DMS53 (cell line): ENCODE results near the gene CLSTN3.
"Not testable (repeated sequence)": the region's sequence is repeated elsewhere in the genome, so short reads cannot be mapped to it uniquely, and the experiment has no call there.

ENCODE experiments used
- DNase-seq: peaks from one replicate; lab custom pipeline; 2025; lab: John Stamatoyannopoulos, UW

The CLSTN3 gene

GRCh38 chr12:7103837-7104584, 26.2 kb upstream of the CLSTN3 start:
- DNase-seq, result no peak

GRCh38 chr12:7106082-7106481, 24.1 kb upstream of the CLSTN3 start:
- DNase-seq, result no peak

- DNase-seq, result not testable (repeated sequence)
Observed at GRCh38 chr12:7107181-7107580, 23.0 kb upstream of the CLSTN3 start.

- DNase-seq, result peak; percentile 67
Observed at GRCh38 chr12:7107636-7108002, 22.6 kb upstream of the CLSTN3 start.

GRCh38 chr12:7108003-7108795, 22.0 kb upstream of the CLSTN3 start:
- DNase-seq, result peak; percentile 95

GRCh38 chr12:7108796-7109571, 21.2 kb upstream of the CLSTN3 start, which contains the start of gene C1RL:
Gene C1RL (minus strand): TSS chr12:7109214. CDS start chr12:7109180, 34 bp downstream.
- peak; percentile 96 for DNase-seq

GRCh38 chr12:7109572-7109920, 20.6 kb upstream of the CLSTN3 start:
- DNase-seq, result no peak

- DNase-seq, result no peak
Observed at GRCh38 chr12:7110661-7111060, 19.5 kb upstream of the CLSTN3 start.

GRCh38 chr12:7112041-7112440, 18.1 kb upstream of the CLSTN3 start:
- no peak for DNase-seq

- peak; percentile 65 for DNase-seq
Observed at GRCh38 chr12:7113389-7113871, 16.7 kb upstream of the CLSTN3 start.

GRCh38 chr12:7114008-7114407, 16.2 kb upstream of the CLSTN3 start:
- DNase-seq, result no peak

GRCh38 chr12:7114851-7115250, 15.3 kb upstream of the CLSTN3 start:
- no peak for DNase-seq

GRCh38 chr12:7116196-7116595, 14.0 kb upstream of the CLSTN3 start:
- DNase-seq, result no peak

GRCh38 chr12:7116916-7117315, 13.3 kb upstream of the CLSTN3 start:
- no peak for DNase-seq

GRCh38 chr12:7117670-7118069, 12.5 kb upstream of the CLSTN3 start:
- no peak for DNase-seq

- no peak for DNase-seq
Observed at GRCh38 chr12:7118881-7119280, 11.3 kb upstream of the CLSTN3 start.

- DNase-seq, result no peak
Observed at GRCh38 chr12:7120166-7120565, 10.0 kb upstream of the CLSTN3 start.

GRCh38 chr12:7121324-7121723, 8.8 kb upstream of the CLSTN3 start:
- peak; percentile 33 for DNase-seq

GRCh38 chr12:7122811-7123769, 7.1 kb upstream of the CLSTN3 start:
- no peak for DNase-seq

- no peak for DNase-seq
Observed at GRCh38 chr12:7123806-7124522, 6.2 kb upstream of the CLSTN3 start.
